AG10803 (cell line): ENCODE data around the gene PPM1F.

Experiments
- DNase-seq: peaks from one replicate; pipeline ENCODE4 v3.0.0; 2010; ENCODE audit warnings: low read depth
- H3K4me3 ChIP-seq: 2 replicates; pipeline ENCODE4 v1.5.1; 2011; ENCODE audit warnings: mild to moderate bottlenecking, low read length, control low read depth
- CTCF ChIP-seq: conservative IDR thresholded peaks from 2 replicates; pipeline ENCODE4 v1.5.1; 2011; ENCODE audit warnings: mild to moderate bottlenecking, low read length, control low read depth, inconsistent platforms

The PPM1F gene

GRCh38 chr22:21938906-21939305 is 13.7 kb downstream of the PPM1F start:
- no peak for TF ChIP-seq CTCF
- DNase-seq = no peak
- H3K4me3 ChIP-seq = peak overlapping the region; percentile 8; the same call in 1 of the 2 replicates

GRCh38 chr22:21938071-21938822 is 14.4 kb downstream of the PPM1F start:
- TF ChIP-seq CTCF = peak; percentile 95
- peak; percentile 85 for DNase-seq

GRCh38 chr22:21937821-21938070 is 14.9 kb downstream of the PPM1F start:
- peak; percentile 97 for DNase-seq
- H3K4me3 ChIP-seq = peak overlapping the region; percentile 68
- no peak for TF ChIP-seq CTCF

More at GRCh38 chr22:21938071-21938822, 14.4 kb downstream of the PPM1F start:
- peak overlapping the region; percentile 68 for H3K4me3 ChIP-seq

- DNase-seq = peak; percentile 29
Observed at GRCh38 chr22:21937041-21937820, 15.4 kb downstream of the PPM1F start.

GRCh38 chr22:21936151-21936775 is 16.4 kb downstream of the PPM1F start:
- TF ChIP-seq CTCF = no peak
- no peak overlapping the region for H3K4me3 ChIP-seq
- DNase-seq = peak; percentile 40

More at GRCh38 chr22:21937041-21937820, 15.4 kb downstream of the PPM1F start:
- no peak for TF ChIP-seq CTCF
- peak overlapping the region; percentile 68 for H3K4me3 ChIP-seq

- no peak for DNase-seq
- H3K4me3 ChIP-seq = no peak overlapping the region
- no peak for TF ChIP-seq CTCF
Observed at GRCh38 chr22:21933910-21934309, 18.7 kb downstream of the PPM1F start.
